Suprapubic skin (tissue), 4 donors: ENCODE data around the gene RAD51AP2. TPM values are rescaled to one million over a fixed set of nuclear protein-coding genes. Genes with fewer than 3 reads are reported as not detected.

Experiments used
- DNase-seq, 2 donors: peaks; one replicate each; pipeline ENCODE4 v3.0.0-alpha.2; 2019; ENCODE audit warnings: low spot score in 2 of 2
- H3K27ac ChIP-seq: fragments of 200-600 bp; sonication (generic); one replicate; pipeline ENCODE4 v1.5.1; 2019
- H3K27me3 ChIP-seq: fragments of 200-600 bp; sonication (generic); one replicate; pipeline ENCODE4 v1.5.1; 2019
- H3K36me3 ChIP-seq: fragments of 200-600 bp; sonication (generic); one replicate; pipeline ENCODE4 v1.5.1; 2019
- H3K4me1 ChIP-seq: fragments of 200-600 bp; sonication (generic); one replicate; pipeline ENCODE4 v1.5.1; 2019
- H3K4me3 ChIP-seq: fragments of 200-600 bp; sonication (generic); one replicate; pipeline ENCODE4 v1.5.1; 2019; ENCODE audit warnings: mild to moderate bottlenecking
- H3K9me3 ChIP-seq: fragments of 200-600 bp; sonication (generic); one replicate; pipeline ENCODE4 v1.5.1; 2019
- EP300 ChIP-seq: sonication (generic); formaldehyde crosslinking; IDR thresholded peaks from one replicate; pipeline ENCODE4 v1.6.1; 2017; ENCODE audit warnings: antibody characterized with exemption
- POLR2A ChIP-seq, 2 donors: fragments of 450-650 bp; IDR thresholded peaks; one replicate each; pipeline ENCODE4 v1.6.1; 2017; ENCODE audit warnings: antibody characterized with exemption in 2 of 2, mild to moderate bottlenecking in 2 of 2, moderate library complexity in 2 of 2
- POLR2AphosphoS5 ChIP-seq, 3 donors: sonication (generic); formaldehyde crosslinking; IDR thresholded peaks; one replicate each; pipeline ENCODE4 v1.6.1; 2017; ENCODE audit warnings: antibody characterized with exemption in 3 of 3
- WGBS: methylation state at CpG from one replicate; pipeline ENCODE4 v1.1.5; 2018; 5-methylcytosine and 5-hydroxymethylcytosine counted together
- total RNA-seq, 4 donors: library from RNA; depleted of rRNA; stranded (reverse); fragments of >200 nt; gene quantifications; one replicate each; pipeline ENCODE4 v1.1.0, GENCODE V29; 2016
- TF ChIP-seq, protein P1 (sequence below), 2 donors: fragments of 200-600 bp in 1 of 2; fragments of 450-650 bp in 1 of 2; sonication (generic) in 1 of 2; IDR thresholded peaks; one replicate each; pipeline ENCODE4 v1.5.1; 2016 to 2019; ENCODE audit warnings: antibody characterized with exemption in 2 of 2, mild to moderate bottlenecking in 1 of 2, moderate library complexity in 1 of 2

RAD51AP2 gene
- total RNA-seq, 4 donors from 2014 or later = 0.11 to 0.89 (median 0.18) TPM; not detected in 1

DNA sequence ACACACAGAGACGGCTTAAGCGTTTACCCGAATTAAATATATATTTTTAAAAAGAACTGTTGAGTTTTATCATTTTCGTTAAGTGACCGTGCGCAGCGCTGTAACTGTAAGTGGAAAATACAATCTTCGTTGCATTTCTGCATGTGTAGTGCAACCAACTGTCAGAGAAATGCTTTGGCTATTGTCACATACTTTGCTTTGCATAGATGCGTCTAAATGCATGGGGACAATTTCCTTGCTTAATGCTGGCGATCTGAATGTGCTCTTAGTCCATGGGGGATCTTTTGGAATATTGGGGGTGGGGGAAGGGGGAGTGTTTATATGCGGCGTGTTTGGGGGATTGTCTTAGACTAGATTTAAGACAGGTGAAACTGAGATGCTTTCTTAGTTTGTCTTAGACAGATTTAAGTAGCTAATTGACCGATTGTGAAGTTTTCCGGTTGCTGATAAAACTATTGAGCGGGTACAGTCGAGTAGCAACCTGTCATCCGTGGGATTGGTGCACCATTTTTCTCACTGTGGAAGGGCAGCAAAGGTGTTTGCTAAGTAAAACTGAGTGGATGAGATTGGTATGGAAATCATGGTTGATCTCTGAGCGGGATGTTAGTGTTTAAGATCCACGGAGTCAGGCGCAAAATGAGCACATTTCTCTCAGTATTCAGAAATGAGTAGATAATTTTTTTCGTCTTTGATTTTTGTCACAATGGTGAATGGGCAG is 22.7 kb upstream of the RAD51AP2 start:
- Histone ChIP-seq H3K27me3 (peaks cover 26% of the 10 kb centered on the region), H3K36me3 (no peaks in the 10 kb centered on the region), H3K9me3 (no peaks in the 10 kb centered on the region), H3K27ac (peak overlapping the region; percentile 86), H3K4me3 (peak overlapping the region; percentile 65), H3K4me1 (peaks cover 33% of the 10 kb centered on the region)
- 3% methylated on average over 21 of the region's 21 CpGs for WGBS
- DNase-seq = no peak
- TF ChIP-seq, protein P1, sequence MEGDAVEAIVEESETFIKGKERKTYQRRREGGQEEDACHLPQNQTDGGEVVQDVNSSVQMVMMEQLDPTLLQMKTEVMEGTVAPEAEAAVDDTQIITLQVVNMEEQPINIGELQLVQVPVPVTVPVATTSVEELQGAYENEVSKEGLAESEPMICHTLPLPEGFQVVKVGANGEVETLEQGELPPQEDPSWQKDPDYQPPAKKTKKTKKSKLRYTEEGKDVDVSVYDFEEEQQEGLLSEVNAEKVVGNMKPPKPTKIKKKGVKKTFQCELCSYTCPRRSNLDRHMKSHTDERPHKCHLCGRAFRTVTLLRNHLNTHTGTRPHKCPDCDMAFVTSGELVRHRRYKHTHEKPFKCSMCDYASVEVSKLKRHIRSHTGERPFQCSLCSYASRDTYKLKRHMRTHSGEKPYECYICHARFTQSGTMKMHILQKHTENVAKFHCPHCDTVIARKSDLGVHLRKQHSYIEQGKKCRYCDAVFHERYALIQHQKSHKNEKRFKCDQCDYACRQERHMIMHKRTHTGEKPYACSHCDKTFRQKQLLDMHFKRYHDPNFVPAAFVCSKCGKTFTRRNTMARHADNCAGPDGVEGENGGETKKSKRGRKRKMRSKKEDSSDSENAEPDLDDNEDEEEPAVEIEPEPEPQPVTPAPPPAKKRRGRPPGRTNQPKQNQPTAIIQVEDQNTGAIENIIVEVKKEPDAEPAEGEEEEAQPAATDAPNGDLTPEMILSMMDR (IDR thresholded peaks at IDR 0.05) = no peak
- no peak for TF ChIP-seq EP300
- no peak for TF ChIP-seq POLR2AphosphoS5 (IDR thresholded peaks at IDR 0.05)
- TF ChIP-seq POLR2A (IDR thresholded peaks at IDR 0.05) = no peak

DNA sequence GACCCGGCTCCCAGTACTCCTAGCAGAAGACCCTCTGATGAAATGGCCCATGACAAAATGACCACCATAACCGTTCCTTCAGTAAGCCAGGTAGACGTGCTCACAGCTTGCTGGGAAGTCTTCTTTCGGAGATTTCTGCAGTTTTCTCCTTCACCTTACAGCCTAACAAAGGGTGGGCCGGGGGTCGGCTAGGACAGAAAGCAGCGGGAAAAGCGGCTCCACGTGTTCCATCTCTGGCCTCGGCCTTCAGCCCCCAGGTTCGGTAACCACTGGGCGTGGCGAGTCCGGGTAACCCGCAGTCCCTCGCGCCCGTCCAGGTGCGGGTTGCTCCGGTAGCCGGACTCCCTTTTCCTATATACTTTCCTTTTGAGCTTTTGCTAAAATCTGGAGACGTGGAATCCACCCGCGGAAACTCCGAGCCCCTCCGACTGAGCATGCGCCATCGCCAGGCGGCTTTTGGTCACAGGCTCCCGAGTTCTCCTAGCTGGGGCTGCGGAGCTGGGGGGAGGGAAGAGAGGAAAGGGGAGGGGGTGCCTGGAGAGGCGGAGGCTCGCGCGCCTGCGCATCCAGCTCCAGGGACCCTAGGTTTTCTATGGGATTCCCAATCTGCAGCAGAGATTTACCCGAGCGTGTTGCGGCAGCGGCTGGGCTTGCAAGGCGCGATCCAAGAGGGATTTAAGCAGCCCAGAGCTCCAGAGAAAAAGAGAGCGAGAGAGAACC is 22.0 kb upstream of the RAD51AP2 start, which contains the start of gene VSNL1:
Gene VSNL1 (plus strand): TSS at position 604 of the 720 bp plus-strand sequence. CDS start 51,379 bp downstream, outside the sequence.
- no peak for TF ChIP-seq POLR2A (IDR thresholded peaks at IDR 0.05)
- TF ChIP-seq, protein P1 (IDR thresholded peaks at IDR 0.05) = no peak
- no peak for TF ChIP-seq POLR2AphosphoS5 (IDR thresholded peaks at IDR 0.05)
- TF ChIP-seq EP300 = no peak
- peaks cover 33% of the 10 kb centered on the region for H3K4me1 ChIP-seq
- no peaks in the 10 kb centered on the region for H3K9me3 ChIP-seq
- H3K4me3 ChIP-seq = peak within 1 kb of the TSS; percentile 65
- no peaks in the 10 kb centered on the region for H3K36me3 ChIP-seq
- H3K27ac ChIP-seq = peak within 1 kb of the TSS; percentile 86
- WGBS = under 1% methylated on average over 34 of the region's 43 CpGs
- H3K27me3 ChIP-seq = peaks cover 26% of the 10 kb centered on the region
- DNase-seq = peak in 1 of 2 donors; percentile 77

DNA sequence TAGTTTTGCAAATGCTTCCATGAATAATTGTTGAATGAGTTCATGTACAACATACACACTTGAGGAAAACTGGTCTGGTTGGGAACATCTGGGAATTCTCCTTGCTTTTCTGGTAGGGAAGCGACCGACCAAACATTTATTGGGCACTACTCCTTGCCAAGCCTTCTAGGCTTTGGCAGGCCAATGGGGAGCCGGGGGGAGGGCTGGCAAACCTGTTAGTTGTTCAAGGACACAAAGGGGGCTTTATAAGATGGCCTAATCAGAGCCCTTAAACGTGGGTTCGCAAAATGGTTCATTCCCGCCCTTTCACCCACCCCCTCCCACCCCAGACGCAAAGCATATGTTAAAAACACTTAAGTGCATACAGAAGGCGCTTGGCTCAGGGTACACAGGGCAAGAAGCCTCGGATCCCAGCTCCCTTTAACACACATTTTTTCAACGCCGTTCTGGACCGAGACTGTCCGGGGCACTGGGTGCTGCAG is 21.4 kb upstream of the RAD51AP2 start:
- peaks cover 26% of the 10 kb centered on the region for H3K27me3 ChIP-seq
- H3K9me3 ChIP-seq = no peaks in the 10 kb centered on the region
- H3K4me1 ChIP-seq = peaks cover 33% of the 10 kb centered on the region
- peak overlapping the region; percentile 65 for H3K4me3 ChIP-seq
- WGBS = 3% methylated on average over 13 of the region's 13 CpGs
- H3K36me3 ChIP-seq = no peaks in the 10 kb centered on the region
- peak in 1 of 2 donors; percentile 49 for DNase-seq
- TF ChIP-seq POLR2AphosphoS5 (IDR thresholded peaks at IDR 0.05) (no peak), POLR2A (IDR thresholded peaks at IDR 0.05) (no peak), EP300 (no peak)
- TF ChIP-seq, protein P1 (IDR thresholded peaks at IDR 0.05) = no peak
- peak overlapping the region; percentile 86 for H3K27ac ChIP-seq

DNA sequence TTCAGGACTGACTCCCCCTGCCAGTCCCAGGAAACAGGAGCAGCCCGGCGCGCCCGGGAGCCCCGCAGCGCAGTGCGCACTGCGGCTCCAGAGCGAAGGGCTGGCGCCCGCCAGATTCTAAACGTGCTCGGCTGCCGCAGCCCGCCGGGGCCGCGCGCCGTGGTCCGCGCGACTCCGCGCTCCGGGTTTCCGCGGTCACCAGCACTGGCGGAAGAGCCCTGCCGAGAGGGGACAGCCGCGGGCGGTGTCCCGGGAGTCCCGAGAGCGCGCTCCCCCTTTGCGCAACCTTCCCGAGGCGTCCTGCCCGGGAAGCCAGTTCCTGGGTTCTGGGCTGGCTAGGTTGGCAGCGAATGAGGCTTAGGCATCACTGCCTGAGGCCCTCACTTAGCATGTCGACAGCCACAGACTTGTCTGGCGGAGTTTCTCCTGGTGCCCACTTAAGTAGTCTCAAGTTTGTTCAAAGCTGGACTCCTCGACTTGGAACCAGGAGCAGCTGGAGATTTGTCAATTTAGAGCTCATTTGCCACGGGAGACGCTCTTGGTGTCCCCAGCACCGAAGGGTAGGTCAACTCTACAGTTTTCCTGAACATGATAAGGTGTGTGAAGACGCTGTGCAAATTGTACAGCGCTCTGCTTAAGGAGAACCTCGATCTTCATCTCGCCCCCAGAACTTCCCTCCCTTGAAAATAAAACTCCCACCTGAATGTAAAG is 20.8 kb upstream of the RAD51AP2 start:
- DNase-seq = peak in 1 of 2 donors; percentile 79
- TF ChIP-seq POLR2AphosphoS5 (IDR thresholded peaks at IDR 0.05) = peak in 2 of 3 donors; percentile 22 to 79
- TF ChIP-seq, protein P1 (IDR thresholded peaks at IDR 0.05) = no peak
- WGBS = 2% methylated on average over 21 of the region's 52 CpGs
- Histone ChIP-seq H3K27me3 (peaks cover 26% of the 10 kb centered on the region), H3K27ac (peak overlapping the region; percentile 86), H3K9me3 (no peaks in the 10 kb centered on the region), H3K36me3 (no peaks in the 10 kb centered on the region), H3K4me3 (peak overlapping the region; percentile 65), H3K4me1 (peaks cover 32% of the 10 kb centered on the region)
